ENCODE data around the gene EIF5A2.
A peak's percentile ranks its signal among the peaks of the same experiment; 100 is the strongest.
"Not testable (repeated sequence)": the region's sequence is repeated elsewhere in the genome, so short reads cannot be mapped to it uniquely, and the experiment has no call there.

Gene EIF5A2

GRCh38 chr3:170908235-170909116 is at the start of gene EIF5A2:
TSS of gene EIF5A2 (minus strand) at chr3:170908637. CDS start at chr3:170907806, 831 bp downstream.
- DNase-seq, result peak; percentile 90 to 95

- DNase-seq, result no peak
Observed at GRCh38 chr3:170956647-170957046, 48.2 kb upstream of the EIF5A2 start.

- no peak for DNase-seq
Observed at GRCh38 chr3:170953736-170954135, 45.3 kb upstream of the EIF5A2 start.

- DNase-seq, result peak; percentile 80 to 92
Observed at GRCh38 chr3:170953229-170953628, 44.8 kb upstream of the EIF5A2 start.

- DNase-seq, result no peak
Observed at GRCh38 chr3:170949211-170949610, 40.8 kb upstream of the EIF5A2 start.

GRCh38 chr3:170947018-170947769 is 38.8 kb upstream of the EIF5A2 start:
- no peak for DNase-seq

- no peak for DNase-seq
Observed at GRCh38 chr3:170942011-170942410, 33.6 kb upstream of the EIF5A2 start.

GRCh38 chr3:170941551-170941950 is 33.1 kb upstream of the EIF5A2 start:
- DNase-seq, result no peak

- not testable (repeated sequence) for DNase-seq
Observed at GRCh38 chr3:170933039-170933438, 24.6 kb upstream of the EIF5A2 start.

- not testable (repeated sequence) for DNase-seq
Observed at GRCh38 chr3:170923553-170923952, 15.1 kb upstream of the EIF5A2 start.

GRCh38 chr3:170918715-170919114 is 10.3 kb upstream of the EIF5A2 start:
- DNase-seq, result no peak

GRCh38 chr3:170914690-170915089 is 6.3 kb upstream of the EIF5A2 start:
- DNase-seq, result no peak

- no peak for DNase-seq
Observed at GRCh38 chr3:170914212-170914611, 5.8 kb upstream of the EIF5A2 start.

- DNase-seq, result no peak
Observed at GRCh38 chr3:170911051-170911450, 2.6 kb upstream of the EIF5A2 start.

- no peak for DNase-seq
Observed at GRCh38 chr3:170910542-170910941, 2.1 kb upstream of the EIF5A2 start.

- DNase-seq, result no peak
Observed at GRCh38 chr3:170909129-170909903, 879 bp upstream of the EIF5A2 start.

- peak in 1 of 2 experiments; percentile 13 for DNase-seq
Observed at GRCh38 chr3:170907637-170908234, 701 bp downstream of the EIF5A2 start.

GRCh38 chr3:170905862-170906261 is 2.6 kb downstream of the EIF5A2 start:
- no peak for DNase-seq

GRCh38 chr3:170903123-170903522 is 5.3 kb downstream of the EIF5A2 start:
- DNase-seq, result no peak

GRCh38 chr3:170899455-170899854 is 9.0 kb downstream of the EIF5A2 start:
- DNase-seq, result no peak

GRCh38 chr3:170897978-170898377 is 10.5 kb downstream of the EIF5A2 start:
- DNase-seq, result no peak

GRCh38 chr3:170897199-170897598 is 11.2 kb downstream of the EIF5A2 start:
- DNase-seq, result not testable (repeated sequence)

GRCh38 chr3:170896781-170897180 is 11.7 kb downstream of the EIF5A2 start:
- DNase-seq, result no peak
